Gastroesophageal sphincter (tissue), 3 donors: Measurements from ENCODE around the gene STAT4.

ENCODE experiments used
- EP300 ChIP-seq: sonication (generic); formaldehyde crosslinking; IDR thresholded peaks from one replicate; pipeline ENCODE4 v1.6.1; 2017; ENCODE audit warnings: antibody characterized with exemption, mild to moderate bottlenecking
- POLR2AphosphoS5 ChIP-seq: sonication (generic); formaldehyde crosslinking; IDR thresholded peaks from one replicate; pipeline ENCODE4 v1.6.1; 2017; ENCODE audit warnings: antibody characterized with exemption
- TF ChIP-seq, protein P1 (sequence below), 4 experiments: fragments of 200-600 bp in 2 of 4; fragments of 450-650 bp in 2 of 4; sonication (generic) in 1 of 4; IDR thresholded peaks; one replicate each; pipeline ENCODE4 v1.5.1; 2017 to 2019; ENCODE audit warnings: antibody characterized with exemption in 4 of 4, mild to moderate bottlenecking in 2 of 4, moderate library complexity in 2 of 4

GRCh38 chr2:191115804-191116203, 35.0 kb downstream of the STAT4 start:
- TF ChIP-seq, protein P1, sequence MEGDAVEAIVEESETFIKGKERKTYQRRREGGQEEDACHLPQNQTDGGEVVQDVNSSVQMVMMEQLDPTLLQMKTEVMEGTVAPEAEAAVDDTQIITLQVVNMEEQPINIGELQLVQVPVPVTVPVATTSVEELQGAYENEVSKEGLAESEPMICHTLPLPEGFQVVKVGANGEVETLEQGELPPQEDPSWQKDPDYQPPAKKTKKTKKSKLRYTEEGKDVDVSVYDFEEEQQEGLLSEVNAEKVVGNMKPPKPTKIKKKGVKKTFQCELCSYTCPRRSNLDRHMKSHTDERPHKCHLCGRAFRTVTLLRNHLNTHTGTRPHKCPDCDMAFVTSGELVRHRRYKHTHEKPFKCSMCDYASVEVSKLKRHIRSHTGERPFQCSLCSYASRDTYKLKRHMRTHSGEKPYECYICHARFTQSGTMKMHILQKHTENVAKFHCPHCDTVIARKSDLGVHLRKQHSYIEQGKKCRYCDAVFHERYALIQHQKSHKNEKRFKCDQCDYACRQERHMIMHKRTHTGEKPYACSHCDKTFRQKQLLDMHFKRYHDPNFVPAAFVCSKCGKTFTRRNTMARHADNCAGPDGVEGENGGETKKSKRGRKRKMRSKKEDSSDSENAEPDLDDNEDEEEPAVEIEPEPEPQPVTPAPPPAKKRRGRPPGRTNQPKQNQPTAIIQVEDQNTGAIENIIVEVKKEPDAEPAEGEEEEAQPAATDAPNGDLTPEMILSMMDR (IDR thresholded peaks at IDR 0.05): no peak
- TF ChIP-seq EP300: no peak
- no peak for TF ChIP-seq POLR2AphosphoS5
